GM12892 (cell line): ENCODE measurements around the gene PID1.

Source experiments
- POLR2A ChIP-seq: IDR thresholded peaks from 2 replicates; pipeline ENCODE4 v1.6.1; 2011; ENCODE audit warnings: low read depth, low read length, control low read depth
- POLR2AphosphoS5 ChIP-seq: IDR thresholded peaks from 2 replicates; pipeline ENCODE4 v1.6.1; 2011; ENCODE audit warnings: low read depth, low read length, control low read depth

GRCh38 chr2:228987441-228988155, 283.5 kb downstream of the PID1 start:
- TF ChIP-seq POLR2A, result no peak
- TF ChIP-seq POLR2AphosphoS5, result no peak
